Liver (tissue), 9 donors: ENCODE results near the gene TAP2. TPM values are rescaled to one million over a fixed set of nuclear protein-coding genes. Genes with fewer than 3 reads are reported as not detected.

ENCODE experiments used
- DNase-seq: peaks from one replicate; pipeline ENCODE4 v3.0.0-alpha.2; 2017; ENCODE audit warnings: low spot score
- H3K27ac ChIP-seq, 2 donors: one replicate each; pipeline ENCODE4 v1.7.0; 2013; ENCODE audit warnings: inconsistent platforms in 2 of 2, low read length in 2 of 2, control low read depth in 1 of 2, low read depth in 1 of 2, mild to moderate bottlenecking in 1 of 2
- H3K27me3 ChIP-seq, 4 donors: one replicate each; pipeline versions ENCODE4 v1.6.1 to v1.7.0; 2013; ENCODE audit warnings: low read length in 3 of 4, inconsistent platforms in 1 of 4, mild to moderate bottlenecking in 1 of 4, moderate library complexity in 1 of 4; ENCODE audit not compliant: control insufficient read depth in 4 of 4, insufficient read depth in 4 of 4
- H3K36me3 ChIP-seq, 4 donors: one replicate each; pipeline versions ENCODE4 v1.6.1 to v1.7.0; 2013; ENCODE audit warnings: low read length in 3 of 4, mild to moderate bottlenecking in 3 of 4, low read depth in 1 of 4, moderate library complexity in 1 of 4; ENCODE audit not compliant: control insufficient read depth in 4 of 4, insufficient read depth in 3 of 4
- H3K4me1 ChIP-seq, 4 donors: one replicate each; pipeline versions ENCODE4 v1.6.1 to v1.7.0; 2013; ENCODE audit warnings: low read length in 3 of 4, mild to moderate bottlenecking in 3 of 4, moderate library complexity in 1 of 4; ENCODE audit not compliant: control insufficient read depth in 4 of 4, insufficient read depth in 4 of 4
- H3K4me3 ChIP-seq, 3 donors: one replicate each; pipeline versions ENCODE4 v1.6.1 to v1.7.0; 2013; ENCODE audit warnings: low read length in 3 of 3, control low read depth in 1 of 3, low read depth in 1 of 3, mild to moderate bottlenecking in 1 of 3
- H3K9ac ChIP-seq, 2 donors: one replicate each; pipeline ENCODE4 v1.7.0; 2013; ENCODE audit warnings: low read length in 2 of 2, mild to moderate bottlenecking in 2 of 2, moderate library complexity in 2 of 2, control low read depth in 1 of 2, low read depth in 1 of 2
- H3K9me3 ChIP-seq, 4 donors: one replicate each; pipeline versions ENCODE4 v1.6.1 to v1.7.0; 2013; ENCODE audit warnings: low read length in 3 of 4; ENCODE audit not compliant: control insufficient read depth in 4 of 4
- EGR1 ChIP-seq, 2 donors: IDR thresholded peaks; 2 replicates each; pipeline ENCODE4 v1.6.1; 2016 to 2018; ENCODE audit warnings: antibody characterized with exemption in 2 of 2, low read depth in 2 of 2
- FOXA1 ChIP-seq: IDR thresholded peaks from 2 replicates; pipeline ENCODE4 v1.6.1; 2016; ENCODE audit warnings: antibody characterized with exemption
- FOXA2 ChIP-seq: IDR thresholded peaks from 2 replicates; pipeline ENCODE4 v1.6.1; 2016; ENCODE audit warnings: antibody characterized with exemption
- GABPA ChIP-seq, 2 donors: IDR thresholded peaks in 1 of 2; conservative IDR thresholded peaks in 1 of 2; 2 replicates each; pipeline ENCODE4 v1.6.1; 2016; ENCODE audit warnings: antibody characterized with exemption in 2 of 2, mild to moderate bottlenecking in 1 of 2, moderate library complexity in 1 of 2
- HNF4A ChIP-seq, 2 donors: conservative IDR thresholded peaks; 2 replicates each; pipeline ENCODE4 v1.6.1; 2016; ENCODE audit warnings: antibody characterized with exemption in 2 of 2, mild to moderate bottlenecking in 2 of 2
- HNF4G ChIP-seq: IDR thresholded peaks from 2 replicates; pipeline ENCODE4 v1.6.1; 2016; ENCODE audit warnings: antibody characterized with exemption
- JUND ChIP-seq, 2 donors: IDR thresholded peaks; 2 replicates each; pipeline ENCODE4 v1.6.1; 2016; ENCODE audit warnings: antibody characterized with exemption in 2 of 2
- MAX ChIP-seq: IDR thresholded peaks from 2 replicates; pipeline ENCODE4 v1.6.1; 2016; ENCODE audit warnings: antibody characterized with exemption
- NR2F2 ChIP-seq: IDR thresholded peaks from 2 replicates; pipeline ENCODE4 v1.6.1; 2016; ENCODE audit warnings: antibody characterized with exemption
- RAD21 ChIP-seq, 2 donors: IDR thresholded peaks; 2 replicates each; pipeline ENCODE4 v1.6.1; 2016; ENCODE audit warnings: antibody characterized with exemption in 2 of 2, mild to moderate bottlenecking in 2 of 2
- RXRA ChIP-seq, 2 donors: IDR thresholded peaks; 2 replicates each; pipeline ENCODE4 v1.6.1; 2017 to 2018; ENCODE audit warnings: antibody characterized with exemption in 2 of 2, mild to moderate bottlenecking in 1 of 2
- SP1 ChIP-seq: IDR thresholded peaks from 2 replicates; pipeline ENCODE4 v1.6.1; 2018; ENCODE audit warnings: antibody characterized with exemption, mild to moderate bottlenecking
- TAF1 ChIP-seq: conservative IDR thresholded peaks from 2 replicates; pipeline ENCODE4 v1.6.1; 2016; ENCODE audit warnings: antibody characterized with exemption, mild to moderate bottlenecking
- YY1 ChIP-seq: IDR thresholded peaks from 2 replicates; pipeline ENCODE4 v1.6.1; 2016; ENCODE audit warnings: antibody characterized with exemption, mild to moderate bottlenecking
- ZBTB33 ChIP-seq: IDR thresholded peaks from 2 replicates; pipeline ENCODE4 v1.6.1; 2016; ENCODE audit warnings: antibody characterized with exemption
- WGBS: extraction: QIAGEN DNeasy Blood & Tissue Kit; methylation state at CpG from one replicate; pipeline ENCODE4 v1.1.7; 2013; 5-methylcytosine and 5-hydroxymethylcytosine counted together
- polyA plus RNA-seq, 2 donors: library from polyadenylated mRNA; stranded (reverse) in 1 of 2; unstranded in 1 of 2; fragments of 200-250 nt in 1 of 2; fragments of >200 nt in 1 of 2; fragmentation: Nextera tagmentation in 1 of 2; extraction: Ambion mirVana in 1 of 2; gene quantifications; one replicate each; pipeline versions ENCODE4 v1.2.1 to v1.2.3, GENCODE V29; 2013 to 2015
- total RNA-seq, 2 donors: library from RNA; depleted of rRNA; stranded (reverse); fragments of >200 nt; gene quantifications; one replicate each; pipeline ENCODE4 v1.2.3, GENCODE V29; 2014
- TF ChIP-seq, protein P1 (sequence below): IDR thresholded peaks from 2 replicates; pipeline ENCODE4 v1.6.1; 2016; ENCODE audit warnings: antibody characterized with exemption, mild to moderate bottlenecking
- TF ChIP-seq, protein P2 (sequence below): fragments of 150-350 bp; IDR thresholded peaks from 2 replicates; pipeline ENCODE4 v1.5.1; 2017; ENCODE audit warnings: improper control_type of control experiment, low read depth, low read length; ENCODE audit not compliant: missing input control
- TF ChIP-seq, protein P3 (sequence below): IDR thresholded peaks from 2 replicates; pipeline ENCODE4 v1.6.1; 2016; ENCODE audit warnings: antibody characterized with exemption
- donor health status: healthy.
- donor health status: healthy.
- donor health status: healthy.
- donor health status: healthy.
- donor health status: healthy.

TAP2 gene
- total and polyA plus RNA-seq, 4 donors: 2.2 to 14.9 (median 6.4) TPM

- Histone ChIP-seq H3K36me3 (peaks cover 0 to 14% (median 9%) of the 10 kb centered on the region in 4 donors), H3K9ac (peak overlapping the region in 1 of 2 donors; percentile 47), H3K4me1 (peaks cover 7 to 32% (median 15%) of the 10 kb centered on the region in 4 donors), H3K4me3 (peak overlapping the region; percentile 67 to 93 (median 87)), H3K27me3 (no peaks in the 10 kb centered on the region), H3K27ac (peak overlapping the region; percentile 78 to 94), H3K9me3 (no peaks in the 10 kb centered on the region)
- TF ChIP-seq HNF4G (no peak), GABPA (IDR thresholded peaks at IDR 0.05 in 1 of 2, conservative IDR thresholded peaks at IDR 0.05 in 1 of 2) (no peak), FOXA1 (no peak), TAF1 (no peak), MAX (no peak), ZBTB33 (no peak), EGR1 (IDR thresholded peaks at IDR 0.05; ENCODE audit: low read depth in 2 of 2) (no peak), RXRA (IDR thresholded peaks at IDR 0.05) (no peak), NR2F2 (no peak), JUND (IDR thresholded peaks at IDR 0.05) (no peak), YY1 (no peak), HNF4A (conservative IDR thresholded peaks at IDR 0.05) (no peak), FOXA2 (no peak), RAD21 (IDR thresholded peaks at IDR 0.05) (no peak), SP1 (no peak)
- TF ChIP-seq, protein P1, sequence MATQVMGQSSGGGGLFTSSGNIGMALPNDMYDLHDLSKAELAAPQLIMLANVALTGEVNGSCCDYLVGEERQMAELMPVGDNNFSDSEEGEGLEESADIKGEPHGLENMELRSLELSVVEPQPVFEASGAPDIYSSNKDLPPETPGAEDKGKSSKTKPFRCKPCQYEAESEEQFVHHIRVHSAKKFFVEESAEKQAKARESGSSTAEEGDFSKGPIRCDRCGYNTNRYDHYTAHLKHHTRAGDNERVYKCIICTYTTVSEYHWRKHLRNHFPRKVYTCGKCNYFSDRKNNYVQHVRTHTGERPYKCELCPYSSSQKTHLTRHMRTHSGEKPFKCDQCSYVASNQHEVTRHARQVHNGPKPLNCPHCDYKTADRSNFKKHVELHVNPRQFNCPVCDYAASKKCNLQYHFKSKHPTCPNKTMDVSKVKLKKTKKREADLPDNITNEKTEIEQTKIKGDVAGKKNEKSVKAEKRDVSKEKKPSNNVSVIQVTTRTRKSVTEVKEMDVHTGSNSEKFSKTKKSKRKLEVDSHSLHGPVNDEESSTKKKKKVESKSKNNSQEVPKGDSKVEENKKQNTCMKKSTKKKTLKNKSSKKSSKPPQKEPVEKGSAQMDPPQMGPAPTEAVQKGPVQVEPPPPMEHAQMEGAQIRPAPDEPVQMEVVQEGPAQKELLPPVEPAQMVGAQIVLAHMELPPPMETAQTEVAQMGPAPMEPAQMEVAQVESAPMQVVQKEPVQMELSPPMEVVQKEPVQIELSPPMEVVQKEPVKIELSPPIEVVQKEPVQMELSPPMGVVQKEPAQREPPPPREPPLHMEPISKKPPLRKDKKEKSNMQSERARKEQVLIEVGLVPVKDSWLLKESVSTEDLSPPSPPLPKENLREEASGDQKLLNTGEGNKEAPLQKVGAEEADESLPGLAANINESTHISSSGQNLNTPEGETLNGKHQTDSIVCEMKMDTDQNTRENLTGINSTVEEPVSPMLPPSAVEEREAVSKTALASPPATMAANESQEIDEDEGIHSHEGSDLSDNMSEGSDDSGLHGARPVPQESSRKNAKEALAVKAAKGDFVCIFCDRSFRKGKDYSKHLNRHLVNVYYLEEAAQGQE: no peak
- TF ChIP-seq, protein P2, sequence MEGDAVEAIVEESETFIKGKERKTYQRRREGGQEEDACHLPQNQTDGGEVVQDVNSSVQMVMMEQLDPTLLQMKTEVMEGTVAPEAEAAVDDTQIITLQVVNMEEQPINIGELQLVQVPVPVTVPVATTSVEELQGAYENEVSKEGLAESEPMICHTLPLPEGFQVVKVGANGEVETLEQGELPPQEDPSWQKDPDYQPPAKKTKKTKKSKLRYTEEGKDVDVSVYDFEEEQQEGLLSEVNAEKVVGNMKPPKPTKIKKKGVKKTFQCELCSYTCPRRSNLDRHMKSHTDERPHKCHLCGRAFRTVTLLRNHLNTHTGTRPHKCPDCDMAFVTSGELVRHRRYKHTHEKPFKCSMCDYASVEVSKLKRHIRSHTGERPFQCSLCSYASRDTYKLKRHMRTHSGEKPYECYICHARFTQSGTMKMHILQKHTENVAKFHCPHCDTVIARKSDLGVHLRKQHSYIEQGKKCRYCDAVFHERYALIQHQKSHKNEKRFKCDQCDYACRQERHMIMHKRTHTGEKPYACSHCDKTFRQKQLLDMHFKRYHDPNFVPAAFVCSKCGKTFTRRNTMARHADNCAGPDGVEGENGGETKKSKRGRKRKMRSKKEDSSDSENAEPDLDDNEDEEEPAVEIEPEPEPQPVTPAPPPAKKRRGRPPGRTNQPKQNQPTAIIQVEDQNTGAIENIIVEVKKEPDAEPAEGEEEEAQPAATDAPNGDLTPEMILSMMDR: no peak
- TF ChIP-seq, protein P3, sequence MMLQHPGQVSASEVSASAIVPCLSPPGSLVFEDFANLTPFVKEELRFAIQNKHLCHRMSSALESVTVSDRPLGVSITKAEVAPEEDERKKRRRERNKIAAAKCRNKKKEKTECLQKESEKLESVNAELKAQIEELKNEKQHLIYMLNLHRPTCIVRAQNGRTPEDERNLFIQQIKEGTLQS: no peak
- WGBS: 48% methylated on average over 12 of the region's 12 CpGs
- DNase-seq: no peak
These were observed 857 bp downstream of the TAP2 start for GRCh38 chr6:32837651-32838113.
